Measurements from ENCODE around the gene USP17L15. TPM values are rescaled to one million over a fixed set of nuclear protein-coding genes. Genes with fewer than 3 reads are reported as not detected.
"Not testable (repeated sequence)": the region's sequence is repeated elsewhere in the genome, so short reads cannot be mapped to it uniquely, and the experiment has no call there.

The USP17L15 gene
- not detected for total RNA-seq
- not detected for polyA plus RNA-seq
- long read RNA-seq, donor 1, result 0 reads
- long read RNA-seq, donor 2, result 0 reads

- H3K27ac ChIP-seq; H3K9me3 ChIP-seq; DNase-seq; intact Hi-C loops (cut with DNase I; ENCODE audit: low total_unique reads); H3K27me3 ChIP-seq (replicated peaks in 1 of 7); H3K36me3 ChIP-seq; H3K4me3 ChIP-seq; H3K4me1 ChIP-seq: not testable (repeated sequence)
- no CpG with 5 or more reads among the region's 15 CpGs for WGBS, 5 donors
Measured at GRCh38 chr4:9234085-9234484, at the start of gene USP17L15. TSS of gene USP17L15 (plus strand) at chr4:9234385. CDS start at chr4:9234385, 0 bp downstream.

GRCh38 chr4:9210357-9210756, 23.8 kb upstream of the USP17L15 start, which contains the start of gene USP17L10:
TSS of gene USP17L10 (plus strand) at chr4:9210657. CDS start at chr4:9210657, 0 bp downstream.
- intact Hi-C loops (cut with DNase I; ENCODE audit: low total_unique reads); DNase-seq: not testable (repeated sequence)
- 89% methylated on average over 12 of the region's 13 CpGs; no CpG with 5 or more reads in 4 of the 5 donors for WGBS, 5 donors

GRCh38 chr4:9214701-9215100, 19.5 kb upstream of the USP17L15 start:
- 78 to 86% (median 81%) methylated on average over 9 to 11 of the region's 14 CpGs for WGBS, 5 donors
- H3K4me3 ChIP-seq; H3K4me1 ChIP-seq; H3K9me3 ChIP-seq; H3K27ac ChIP-seq; H3K27me3 ChIP-seq (replicated peaks in 1 of 7); H3K36me3 ChIP-seq; intact Hi-C loops (cut with DNase I; ENCODE audit: low total_unique reads): not testable (repeated sequence)
- DNase-seq, result peak; percentile 41

More at GRCh38 chr4:9210357-9210756, 23.8 kb upstream of the USP17L15 start, which contains the start of gene USP17L10:
- not testable (repeated sequence) for H3K27me3 ChIP-seq (replicated peaks in 1 of 7); H3K4me3 ChIP-seq; H3K36me3 ChIP-seq; H3K9me3 ChIP-seq; H3K27ac ChIP-seq; H3K4me1 ChIP-seq

GRCh38 chr4:9215105-9215504, 19.1 kb upstream of the USP17L15 start, which contains the start of gene USP17L11:
TSS of gene USP17L11 (plus strand) at chr4:9215405. CDS start at chr4:9215405, 0 bp downstream.
- H3K4me3 ChIP-seq; intact Hi-C loops (cut with DNase I; ENCODE audit: low total_unique reads); H3K4me1 ChIP-seq; DNase-seq; H3K27ac ChIP-seq; H3K27me3 ChIP-seq (replicated peaks in 1 of 7); H3K36me3 ChIP-seq; H3K9me3 ChIP-seq: not testable (repeated sequence)
- 94% methylated on average over 10 of the region's 14 CpGs; no CpG with 5 or more reads in 4 of the 5 donors for whole genome bisulfite sequencing, 5 donors

GRCh38 chr4:9219852-9220251, 14.3 kb upstream of the USP17L15 start, which contains the start of gene USP17L12:
TSS of gene USP17L12 (plus strand) at chr4:9220152. CDS start at chr4:9220152, 0 bp downstream.
- H3K27ac ChIP-seq; H3K4me1 ChIP-seq; H3K4me3 ChIP-seq; intact Hi-C loops (cut with DNase I; ENCODE audit: low total_unique reads); DNase-seq; H3K36me3 ChIP-seq; H3K27me3 ChIP-seq (replicated peaks in 1 of 7); H3K9me3 ChIP-seq: not testable (repeated sequence)
- WGBS, 5 donors, result no CpG with 5 or more reads among the region's 13 CpGs

GRCh38 chr4:9224596-9224995, 9.6 kb upstream of the USP17L15 start, which contains the start of gene USP17L13:
TSS of gene USP17L13 (plus strand) at chr4:9224896. CDS start at chr4:9224896, 0 bp downstream.
- H3K9me3 ChIP-seq; H3K4me3 ChIP-seq; DNase-seq; intact Hi-C loops (cut with DNase I; ENCODE audit: low total_unique reads); H3K27me3 ChIP-seq (replicated peaks in 1 of 7); H3K4me1 ChIP-seq; H3K36me3 ChIP-seq; H3K27ac ChIP-seq: not testable (repeated sequence)
- no CpG with 5 or more reads among the region's 14 CpGs for WGBS, 5 donors

GRCh38 chr4:9230249-9230648, 3.9 kb upstream of the USP17L15 start:
- 81 to 96% (median 89%) methylated on average over 4 to 6 of the region's 8 CpGs for WGBS, 5 donors
- DNase-seq, result peak; percentile 65
- H3K4me3 ChIP-seq; H3K36me3 ChIP-seq; H3K27me3 ChIP-seq (replicated peaks in 1 of 7); H3K4me1 ChIP-seq; H3K9me3 ChIP-seq; intact Hi-C loops (cut with DNase I; ENCODE audit: low total_unique reads); H3K27ac ChIP-seq: not testable (repeated sequence)

- intact Hi-C loops (cut with DNase I; ENCODE audit: low total_unique reads); H3K4me3 ChIP-seq; H3K27me3 ChIP-seq (replicated peaks in 1 of 7); H3K27ac ChIP-seq; H3K4me1 ChIP-seq; H3K36me3 ChIP-seq; H3K9me3 ChIP-seq: not testable (repeated sequence)
- 77 to 87% (median 85%) methylated on average over 8 to 11 of the region's 12 CpGs; no CpG with 5 or more reads in 2 of the 5 donors for WGBS, 5 donors
- DNase-seq, result peak; percentile 66
Measured at GRCh38 chr4:9238461-9238860, 4.3 kb downstream of the USP17L15 start.

GRCh38 chr4:9243579-9243978, 9.4 kb downstream of the USP17L15 start, which contains the start of gene USP17L17:
TSS of gene USP17L17 (plus strand) at chr4:9243879. CDS start at chr4:9243879, 0 bp downstream.
- H3K4me1 ChIP-seq; intact Hi-C loops (cut with DNase I; ENCODE audit: low total_unique reads); H3K9me3 ChIP-seq; H3K27ac ChIP-seq; H3K4me3 ChIP-seq; H3K36me3 ChIP-seq; DNase-seq; H3K27me3 ChIP-seq (replicated peaks in 1 of 7): not testable (repeated sequence)
- 89 to 94% (median 92%) methylated on average over 4 to 14 of the region's 14 CpGs for WGBS, 5 donors

GRCh38 chr4:9247953-9248680, 13.9 kb downstream of the USP17L15 start, which contains the start of gene USP17L18:
TSS of gene USP17L18 (plus strand) at chr4:9248630. CDS start at chr4:9248630, 0 bp downstream.
- H3K4me3 ChIP-seq; H3K36me3 ChIP-seq; H3K4me1 ChIP-seq; intact Hi-C loops (cut with DNase I; ENCODE audit: low total_unique reads); H3K27me3 ChIP-seq (replicated peaks in 1 of 7); H3K27ac ChIP-seq; H3K9me3 ChIP-seq: not testable (repeated sequence)
- peak; percentile 72 for DNase-seq
- WGBS, 5 donors, result 81 to 96% (median 94%) methylated on average over 11 to 21 of the region's 26 CpGs

GRCh38 chr4:9253078-9253477, 18.9 kb downstream of the USP17L15 start, which contains the start of gene USP17L19:
TSS of gene USP17L19 (plus strand) at chr4:9253378. CDS start at chr4:9253378, 0 bp downstream.
- intact Hi-C loops (cut with DNase I; ENCODE audit: low total_unique reads); DNase-seq; H3K4me3 ChIP-seq; H3K4me1 ChIP-seq; H3K36me3 ChIP-seq; H3K27ac ChIP-seq; H3K9me3 ChIP-seq; H3K27me3 ChIP-seq (replicated peaks in 1 of 7): not testable (repeated sequence)
- WGBS, 5 donors, result no CpG with 5 or more reads among the region's 13 CpGs
